Neural progenitor cell (in vitro differentiated cells): ENCODE measurements around the gene ALK. TPM values are rescaled to one million over a fixed set of nuclear protein-coding genes. Genes with fewer than 3 reads are reported as not detected.

Experiments used
- DNase-seq: peaks from one replicate; pipeline ENCODE4 v3.0.0-alpha.2; 2016; ENCODE audit warnings: low spot score
- H2AFZ ChIP-seq: fragments of 200-600 bp; sonication (generic); replicated peaks from 2 replicates; pipeline ENCODE4 v1.6.1; 2016; ENCODE audit warnings: antibody characterized with exemption
- H3F3A ChIP-seq: fragments of 200-600 bp; sonication (generic); 2 replicates; pipeline ENCODE4 v1.6.1; 2016; ENCODE audit warnings: antibody characterized with exemption, low read depth
- H3K27ac ChIP-seq: fragments of 200-600 bp; sonication (generic); 2 replicates; pipeline ENCODE4 v1.5.1; 2016; ENCODE audit warnings: mild to moderate bottlenecking
- H3K27me3 ChIP-seq: fragments of 200-600 bp; sonication (generic); 2 replicates; pipeline ENCODE4 v1.6.1; 2016; ENCODE audit warnings: mild to moderate bottlenecking, moderate library complexity
- H3K36me3 ChIP-seq: fragments of 200-600 bp; sonication (generic); 2 replicates; pipeline ENCODE4 v1.5.1; 2016
- H3K4me1 ChIP-seq: fragments of 200-600 bp; sonication (generic); 2 replicates; pipeline ENCODE4 v1.6.1; 2016; ENCODE audit warnings: mixed run types
- H3K4me2 ChIP-seq: fragments of 200-600 bp; sonication (generic); 2 replicates; pipeline ENCODE4 v1.6.1; 2016
- H3K4me3 ChIP-seq: fragments of 200-600 bp; sonication (generic); 2 replicates; pipeline ENCODE4 v1.5.1; 2016
- H3K79me2 ChIP-seq: fragments of 200-600 bp; sonication (generic); 2 replicates; pipeline ENCODE4 v1.6.1; 2016; ENCODE audit warnings: low read depth
- H3K9ac ChIP-seq: fragments of 200-600 bp; sonication (generic); 2 replicates; pipeline ENCODE4 v1.6.1; 2016
- H3K9me3 ChIP-seq: fragments of 200-600 bp; sonication (generic); 2 replicates; pipeline ENCODE4 v1.5.1; 2016; ENCODE audit warnings: low read depth
- H4K20me1 ChIP-seq: fragments of 200-600 bp; sonication (generic); 2 replicates; pipeline ENCODE4 v1.6.1; 2016; ENCODE audit warnings: low read depth
- H3K27ac Mint-ChIP-seq: 3 replicates; pipeline ENCODE4 v1.8.0; 2021; ENCODE audit warnings: mixed read lengths
- H3K27me3 Mint-ChIP-seq: 2 replicates; pipeline ENCODE4 v1.8.0; 2022; ENCODE audit warnings: low read depth, mild to moderate bottlenecking, inconsistent platforms, moderate library complexity, mixed read lengths; ENCODE audit not compliant: insufficient read depth
- H3K36me3 Mint-ChIP-seq: 3 replicates; pipeline ENCODE4 v1.8.0; 2021; ENCODE audit warnings: mixed read lengths
- H3K4me1 Mint-ChIP-seq: 3 replicates; pipeline ENCODE4 v1.8.0; 2021; ENCODE audit warnings: mixed read lengths
- H3K4me3 Mint-ChIP-seq: 3 replicates; pipeline ENCODE4 v1.8.0; 2021; ENCODE audit warnings: mild to moderate bottlenecking, moderate library complexity, mixed read lengths
- H3K9me3 Mint-ChIP-seq: 3 replicates; pipeline ENCODE4 v1.8.0; 2020; ENCODE audit warnings: mixed read lengths
- CTCF ChIP-seq: fragments of 200-600 bp; sonication (generic); IDR thresholded peaks from 2 replicates; pipeline ENCODE4 v1.5.1; 2017; ENCODE audit warnings: antibody characterized with exemption, mild to moderate bottlenecking
- EZH2 ChIP-seq: fragments of 200-600 bp; sonication (generic); IDR thresholded peaks from 2 replicates; pipeline ENCODE4 v1.6.1; 2017; ENCODE audit warnings: antibody characterized with exemption, mild to moderate bottlenecking, moderate library complexity
- EZH2phosphoT487 ChIP-seq: fragments of 200-600 bp; sonication (generic); IDR thresholded peaks from 2 replicates; pipeline ENCODE4 v1.6.1; 2017; ENCODE audit warnings: antibody characterized with exemption
- total RNA-seq: library from RNA; depleted of rRNA; stranded (reverse); fragments of >200 nt; gene quantifications from 2 replicates; pipeline ENCODE4 v1.2.3, GENCODE V29; 2015; ENCODE audit warnings: low replicate concordance

ALK gene
- total RNA-seq, 1 donor from 2014 or later = not detected

GRCh38 chr2:29388071-29388470 is 533.3 kb downstream of the ALK start:
- no peak overlapping the region for H3K27ac Mint-ChIP-seq
- no peak overlapping the region for H3K27ac ChIP-seq
- H3K27me3 ChIP-seq = no peaks in the 10 kb centered on the region
- no peaks in the 10 kb centered on the region for H4K20me1 ChIP-seq
- peaks cover 6% of the 10 kb centered on the region for H3K27me3 Mint-ChIP-seq
- H3K9ac ChIP-seq = no peak overlapping the region
- H3K4me2 ChIP-seq = no peak overlapping the region
- no peaks in the 10 kb centered on the region for H3K79me2 ChIP-seq
- no peak for TF ChIP-seq CTCF
- TF ChIP-seq EZH2phosphoT487 = no peak
- TF ChIP-seq EZH2 = no peak
- no peaks in the 10 kb centered on the region for H3K36me3 Mint-ChIP-seq
- no peaks in the 10 kb centered on the region for H3F3A ChIP-seq
- H3K9me3 ChIP-seq = no peaks in the 10 kb centered on the region
- no peak overlapping the region for H3K4me3 ChIP-seq
- H3K36me3 ChIP-seq = no peaks in the 10 kb centered on the region
- H3K4me1 Mint-ChIP-seq = peaks cover 20% of the 10 kb centered on the region
- no peak overlapping the region for H2AFZ ChIP-seq
- no peak for DNase-seq
- H3K4me3 Mint-ChIP-seq = no peak overlapping the region
- no peaks in the 10 kb centered on the region for H3K4me1 ChIP-seq
- H3K9me3 Mint-ChIP-seq = no peaks in the 10 kb centered on the region

- DNase-seq = no peak
- H3K9me3 ChIP-seq = no peaks in the 10 kb centered on the region
- no peaks in the 10 kb centered on the region for H4K20me1 ChIP-seq
- H3K27ac ChIP-seq = no peak overlapping the region
- no peaks in the 10 kb centered on the region for H3K4me1 Mint-ChIP-seq
- no peak overlapping the region for H3K4me2 ChIP-seq
- no peaks in the 10 kb centered on the region for H3K36me3 Mint-ChIP-seq
- H3K4me3 ChIP-seq = no peak overlapping the region
- no peaks in the 10 kb centered on the region for H3F3A ChIP-seq
- TF ChIP-seq EZH2phosphoT487 (no peak), EZH2 (no peak), CTCF (no peak)
- H3K4me3 Mint-ChIP-seq = no peak overlapping the region
- H3K9me3 Mint-ChIP-seq = no peaks in the 10 kb centered on the region
- H3K79me2 ChIP-seq = no peaks in the 10 kb centered on the region
- H2AFZ ChIP-seq = no peak overlapping the region
- peaks cover 2% of the 10 kb centered on the region for H3K27me3 Mint-ChIP-seq
- H3K27me3 ChIP-seq = no peaks in the 10 kb centered on the region
- no peaks in the 10 kb centered on the region for H3K4me1 ChIP-seq
- H3K27ac Mint-ChIP-seq = no peak overlapping the region
- H3K9ac ChIP-seq = no peak overlapping the region
- H3K36me3 ChIP-seq = no peaks in the 10 kb centered on the region
These were observed 538.9 kb downstream of the ALK start for GRCh38 chr2:29382486-29382885.

DNA sequence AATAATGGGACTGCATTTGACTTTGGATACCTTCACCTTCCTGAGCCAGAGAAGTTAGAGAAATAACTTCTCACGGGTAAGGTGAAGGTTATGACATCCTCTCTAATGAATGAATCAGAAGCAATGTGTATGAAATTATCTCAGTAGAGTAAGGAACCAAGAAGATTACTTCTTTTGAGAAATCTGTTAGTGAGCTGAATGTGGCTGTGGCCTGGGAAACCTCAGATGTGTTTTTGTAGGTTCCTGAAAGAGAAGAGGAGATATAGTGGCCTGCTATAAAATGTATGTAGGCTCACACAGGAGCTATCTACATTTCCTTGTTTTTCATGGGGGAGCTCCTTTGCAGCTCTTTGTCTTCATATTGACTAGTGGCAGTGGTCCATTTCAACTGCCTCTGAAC is 543.6 kb downstream of the ALK start:
- Histone ChIP-seq H3F3A (peaks cover 10% of the 10 kb centered on the region), H3K27me3 (no peaks in the 10 kb centered on the region), H3K36me3 (no peaks in the 10 kb centered on the region), H4K20me1 (no peaks in the 10 kb centered on the region), H2AFZ (no peak overlapping the region), H3K4me1 (peaks cover 22% of the 10 kb centered on the region), H3K79me2 (no peaks in the 10 kb centered on the region), H3K27ac (no peak overlapping the region), H3K4me2 (no peak overlapping the region), H3K4me3 (no peak overlapping the region), H3K9ac (no peak overlapping the region), H3K9me3 (no peaks in the 10 kb centered on the region)
- Mint-ChIP-seq H3K4me1 (peaks cover 13% of the 10 kb centered on the region), H3K36me3 (no peaks in the 10 kb centered on the region), H3K27ac (no peak overlapping the region), H3K4me3 (no peak overlapping the region), H3K27me3 (peaks cover 2% of the 10 kb centered on the region), H3K9me3 (peaks cover 3% of the 10 kb centered on the region)
- no peak for TF ChIP-seq EZH2
- no peak for TF ChIP-seq CTCF
- TF ChIP-seq EZH2phosphoT487 = no peak
- DNase-seq = no peak

DNA sequence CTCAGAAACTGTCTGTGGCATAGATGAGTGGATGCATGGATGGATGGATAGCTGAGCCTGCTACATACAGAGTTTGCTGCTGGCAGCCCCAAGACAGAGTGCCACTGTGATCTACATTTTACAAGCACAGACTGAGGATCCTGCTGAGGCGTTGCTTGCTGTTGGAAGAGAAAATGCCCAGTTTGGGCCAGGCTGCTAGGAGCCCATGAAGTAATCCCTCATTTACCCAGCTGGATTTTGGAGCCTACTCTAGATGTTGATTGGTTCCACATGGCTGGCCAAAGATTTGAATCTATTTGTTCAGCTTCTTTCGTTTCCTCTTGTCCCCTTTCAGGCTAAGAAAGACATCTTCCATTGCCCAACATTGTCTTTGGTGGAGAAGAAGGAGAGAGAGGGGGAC is 544.8 kb downstream of the ALK start:
- Histone ChIP-seq H3K9ac (no peak overlapping the region), H3F3A (peaks cover 10% of the 10 kb centered on the region), H4K20me1 (no peaks in the 10 kb centered on the region), H3K4me2 (no peak overlapping the region), H3K36me3 (no peaks in the 10 kb centered on the region), H3K4me3 (no peak overlapping the region), H3K9me3 (no peaks in the 10 kb centered on the region), H3K79me2 (no peaks in the 10 kb centered on the region), H3K4me1 (peaks cover 22% of the 10 kb centered on the region), H3K27me3 (no peaks in the 10 kb centered on the region), H3K27ac (no peak overlapping the region), H2AFZ (no peak overlapping the region)
- DNase-seq = no peak
- peaks cover 3% of the 10 kb centered on the region for H3K9me3 Mint-ChIP-seq
- no peaks in the 10 kb centered on the region for H3K36me3 Mint-ChIP-seq
- H3K27ac Mint-ChIP-seq = no peak overlapping the region
- peaks cover 13% of the 10 kb centered on the region for H3K4me1 Mint-ChIP-seq
- TF ChIP-seq EZH2 (no peak), CTCF (no peak)
- H3K27me3 Mint-ChIP-seq = peaks cover 2% of the 10 kb centered on the region
- no peak overlapping the region for H3K4me3 Mint-ChIP-seq
